ENCODE data around the gene N4BP3.

GRCh38 chr5:178152491-178153444 is 39.4 kb downstream of the N4BP3 start:
- no peak for TF ChIP-seq CTCF (IDR thresholded peaks at IDR 0.05)
- TF ChIP-seq POLR2A (IDR thresholded peaks at IDR 0.05), result no peak
